HepG2 (cell line): Measurements from ENCODE around the gene TMX4. TPM values are rescaled to one million over a fixed set of nuclear protein-coding genes. Genes with fewer than 3 reads are reported as not detected.

Source experiments
- ATM ChIP-seq: fragments of 450-650 bp; IDR thresholded peaks from 2 replicates; pipeline ENCODE4 v1.7.1; 2017; ENCODE audit warnings: mild to moderate bottlenecking, borderline replicate concordance
- CBX2 ChIP-seq, 2 experiments: fragments of 200-600 bp in 1 of 2; sonication (generic); formaldehyde crosslinking in 1 of 2; IDR thresholded peaks; 2 replicates each; pipeline versions ENCODE4 v1.7.0 to v1.8.1; 2018 to 2022; ENCODE audit warnings: low read depth in 2 of 2, low read length in 1 of 2, mild to moderate bottlenecking in 1 of 2, missing genetic modification reagents in 1 of 2
- FOXA1 ChIP-seq, 2 experiments: fragments of 450-650 bp in 1 of 2; sonication (generic) in 1 of 2; formaldehyde crosslinking in 1 of 2; IDR thresholded peaks; 2 replicates each; pipeline versions ENCODE4 v1.4.0 to v1.6.1; 2016 to 2020; ENCODE audit warnings: missing genetic modification reagents in 1 of 2
- HNRNPL ChIP-seq: fragments of 200-400 bp; formaldehyde crosslinking; IDR thresholded peaks from 2 replicates; pipeline ENCODE4 v1.6.1; 2017; ENCODE audit warnings: mild to moderate bottlenecking, low read depth, low read length
- IKZF1 ChIP-seq: fragments of 450-650 bp; IDR thresholded peaks from 2 replicates; pipeline ENCODE4 v1.7.1; 2016
- KDM5B ChIP-seq: sonication (generic); formaldehyde crosslinking; IDR thresholded peaks from 2 replicates; pipeline ENCODE4 v1.4.0; 2020; ENCODE audit warnings: missing genetic modification reagents, mild to moderate bottlenecking, borderline replicate concordance
- KLF6 ChIP-seq: IDR thresholded peaks from 2 replicates; pipeline ENCODE4 v1.8.0; 2016; ENCODE audit warnings: missing biosample characterization, missing genetic modification reagents
- KMT2A ChIP-seq: sonication (generic); formaldehyde crosslinking; IDR thresholded peaks from 2 replicates; pipeline ENCODE4 v1.4.0; 2020; ENCODE audit warnings: missing genetic modification reagents
- MAZ ChIP-seq, 2 experiments: sonication (generic) in 1 of 2; formaldehyde crosslinking in 1 of 2; IDR thresholded peaks; 2 replicates each; pipeline versions ENCODE4 v1.5.0 to v1.6.1; 2012 to 2020; ENCODE audit warnings: low read depth in 2 of 2, mild to moderate bottlenecking in 2 of 2, borderline replicate concordance in 1 of 2, improper control_type of control experiment in 1 of 2, low read length in 1 of 2, missing genetic modification reagents in 1 of 2, moderate library complexity in 1 of 2
- MEIS2 ChIP-seq: sonication (generic); formaldehyde crosslinking; IDR thresholded peaks from 2 replicates; pipeline ENCODE4 v1.9.0; 2021; ENCODE audit warnings: mild to moderate bottlenecking, missing genetic modification reagents
- NBN ChIP-seq: fragments of 450-650 bp; conservative IDR thresholded peaks from 2 replicates; pipeline ENCODE4 v1.6.1; 2017
- NFIC ChIP-seq: IDR thresholded peaks from 2 replicates; pipeline ENCODE4 v1.6.1; 2012; ENCODE audit warnings: mild to moderate bottlenecking, low read length, inconsistent platforms
- NR1H2 ChIP-seq: sonication (generic); formaldehyde crosslinking; IDR thresholded peaks from 2 replicates; pipeline ENCODE4 v1.8.1; 2022; ENCODE audit warnings: low read depth, missing genetic modification reagents, borderline replicate concordance
- SOX13 ChIP-seq, 3 experiments: fragments of 450-650 bp in 1 of 3; sonication (generic) in 1 of 3; formaldehyde crosslinking in 1 of 3; IDR thresholded peaks in 2 of 3; conservative IDR thresholded peaks in 1 of 3; 2 replicates each; pipeline versions ENCODE4 v1.5.0 to v1.6.1; 2016 to 2020; ENCODE audit warnings: antibody characterized with exemption in 1 of 3, mild to moderate bottlenecking in 1 of 3, missing compliant biosample characterization in 1 of 3, missing genetic modification reagents in 1 of 3, moderate library complexity in 1 of 3
- TP53 ChIP-seq: sonication (generic); formaldehyde crosslinking; conservative IDR thresholded peaks from 2 replicates; pipeline ENCODE4 v1.4.0; 2020; ENCODE audit warnings: missing genetic modification reagents
- U2AF2 ChIP-seq: fragments of 200-400 bp; formaldehyde crosslinking; IDR thresholded peaks from 2 replicates; pipeline ENCODE4 v1.6.1; 2017; ENCODE audit warnings: low read depth, mild to moderate bottlenecking, low read length
- ZNF264 ChIP-seq: sonication (generic); formaldehyde crosslinking; IDR thresholded peaks from 2 replicates; pipeline ENCODE4 v1.4.0; 2020; ENCODE audit warnings: missing genetic modification reagents
- ZNF326 ChIP-seq: sonication (generic); formaldehyde crosslinking; IDR thresholded peaks from 2 replicates; pipeline ENCODE4 v1.4.0; 2020; ENCODE audit warnings: missing genetic modification reagents, borderline replicate concordance
- ZNF367 ChIP-seq: sonication (generic); formaldehyde crosslinking; IDR thresholded peaks from 2 replicates; pipeline ENCODE4 v1.4.0; 2020; ENCODE audit warnings: missing genetic modification reagents, borderline replicate concordance
- ZNF484 ChIP-seq: sonication (generic); formaldehyde crosslinking; IDR thresholded peaks from 2 replicates; pipeline ENCODE4 v1.5.1; 2020; ENCODE audit warnings: mild to moderate bottlenecking, low read depth, missing genetic modification reagents, borderline replicate concordance
- ZNF530 ChIP-seq: sonication (generic); formaldehyde crosslinking; IDR thresholded peaks from 2 replicates; pipeline ENCODE4 v1.5.0; 2020; ENCODE audit warnings: low read depth, mild to moderate bottlenecking, missing genetic modification reagents
- ZNF562 ChIP-seq: sonication (generic); formaldehyde crosslinking; IDR thresholded peaks from 2 replicates; pipeline ENCODE4 v1.8.0; 2022; ENCODE audit warnings: missing genetic modification reagents, borderline replicate concordance
- ZNF660 ChIP-seq: sonication (generic); formaldehyde crosslinking; IDR thresholded peaks from 2 replicates; pipeline ENCODE4 v1.5.1; 2020; ENCODE audit warnings: mild to moderate bottlenecking, low read depth, missing genetic modification reagents, borderline replicate concordance
- ZNF674 ChIP-seq: sonication (generic); formaldehyde crosslinking; IDR thresholded peaks from 2 replicates; pipeline ENCODE4 v1.5.0; 2020; ENCODE audit warnings: low read depth, mild to moderate bottlenecking, missing genetic modification reagents
- ZSCAN30 ChIP-seq: sonication (generic); formaldehyde crosslinking; IDR thresholded peaks from 2 replicates; pipeline ENCODE4 v1.5.0; 2020; ENCODE audit warnings: mild to moderate bottlenecking, missing genetic modification reagents
- polyA plus RNA-seq, 8 experiments: library from polyadenylated mRNA; depleted of rRNA in 3 of 8; stranded (reverse) in 7 of 8; unstranded in 1 of 8; fragments of >200 nt; fragmentation: Illumina TruSeq in 4 of 8; extraction: Trizol in 4 of 8; gene quantifications; 2 replicates each; pipeline versions ENCODE4 v1.2.1 to v1.2.3, GENCODE V29; 2011 to 2016; ENCODE audit warnings: low read depth in 4 of 8, missing spikeins in 1 of 8, mixed read lengths in 1 of 8; ENCODE audit not compliant: insufficient read depth in 1 of 8
- total RNA-seq, 5 experiments: library from RNA; depleted of rRNA; stranded (reverse); fragments of >200 nt; fragmentation: Illumina TruSeq; extraction: Trizol; gene quantifications; 2 replicates each; pipeline ENCODE4 v1.2.3, GENCODE V29; 2016; ENCODE audit warnings: low read depth in 1 of 5
- TF ChIP-seq, protein P1 (sequence below), 2 experiments: IDR thresholded peaks; 2 replicates each; pipeline ENCODE4 v1.6.1; 2011 to 2012; ENCODE audit warnings: low read length in 2 of 2, borderline replicate concordance in 1 of 2, low read depth in 1 of 2, mild to moderate bottlenecking in 1 of 2, moderate library complexity in 1 of 2

The TMX4 gene
- total and polyA plus RNA-seq, 2 of the 13 experiments (the other 11 are each of a cell fraction or from before 2014, with no cell fraction given) = 7.6 to 21.4 TPM

DNA sequence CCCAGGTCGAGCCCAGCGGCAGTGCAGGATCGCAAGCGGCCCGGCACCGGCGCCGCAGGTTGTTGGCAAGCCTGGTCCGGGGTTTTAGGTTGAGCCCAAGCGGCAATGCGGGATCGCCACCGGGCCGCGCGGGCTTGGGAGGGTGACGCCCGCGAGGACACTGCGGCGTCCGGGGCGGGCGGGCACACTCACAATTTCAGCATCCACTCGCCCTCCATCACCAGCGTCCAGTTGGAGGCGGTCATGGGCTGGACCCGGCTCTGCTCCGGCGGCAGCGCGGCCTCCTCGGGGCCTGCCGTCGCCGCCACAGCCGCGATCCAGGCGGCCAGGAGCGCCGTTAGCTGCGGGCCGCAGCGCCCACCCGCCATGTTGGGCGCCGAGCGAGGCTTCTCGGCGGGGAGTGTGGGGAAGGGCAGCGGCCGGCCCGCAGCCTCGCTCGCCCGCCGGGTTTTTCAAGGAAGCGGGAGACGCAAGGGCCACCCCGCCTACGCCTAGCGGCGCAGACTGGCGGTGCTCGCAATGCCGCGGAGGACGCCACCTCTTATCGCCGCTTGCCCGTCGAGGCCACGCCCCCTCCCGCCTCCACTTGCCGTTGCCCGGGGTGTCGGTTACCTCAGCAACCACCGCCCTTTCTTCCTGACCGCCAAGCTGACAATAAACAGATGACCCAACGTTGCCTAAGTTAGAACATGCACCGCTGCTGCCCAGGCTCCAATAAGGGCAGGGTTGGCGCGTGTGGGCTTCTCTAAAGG lies at the start of gene TMX4 (continued):
- TF ChIP-seq CBX2 (IDR thresholded peaks at IDR 0.05; ENCODE audit: low read depth, low read length) = no peak
- TF ChIP-seq CBX2 (CRISPR knock-in tag; IDR thresholded peaks at IDR 0.05; ENCODE audit: low read depth) = no peak; the same call in 1 of the 2 replicates
- TF ChIP-seq ZNF484 = no peak
- peak; percentile 98 for TF ChIP-seq MEIS2 (CRISPR knock-in tag)
- no peak for TF ChIP-seq NBN
- no peak for TF ChIP-seq ZSCAN30 (CRISPR knock-in tag)
- peak; percentile 36; the same call in 1 of the 2 replicates for TF ChIP-seq SOX13 (IDR thresholded peaks at IDR 0.05)
- peak; percentile 72 to 88; a peak in 3 of 4 replicates for TF ChIP-seq SOX13 (CRISPR knock-in tag; conservative IDR thresholded peaks at IDR 0.05 in 1 of 2, IDR thresholded peaks at IDR 0.05 in 1 of 2)
- TF ChIP-seq HNRNPL = no peak
- no peak for TF ChIP-seq IKZF1
- no peak for TF ChIP-seq ZNF326
- TF ChIP-seq KMT2A = peak; percentile 93
- peak; percentile 44; the same call in 1 of the 2 replicates for TF ChIP-seq ZNF674
- no peak for TF ChIP-seq NFIC
- peak; percentile 90 for TF ChIP-seq KLF6 (CRISPR knock-in tag)
- no peak for TF ChIP-seq ZNF530 (CRISPR knock-in tag)
- TF ChIP-seq KDM5B (CRISPR knock-in tag) = peak; percentile 99
- TF ChIP-seq MAZ (IDR thresholded peaks at IDR 0.05; ENCODE audit: borderline replicate concordance, low read depth, low read length) = peak; percentile 60; the same call in 1 of the 2 replicates
- peak; percentile 88 for TF ChIP-seq MAZ (CRISPR knock-in tag; IDR thresholded peaks at IDR 0.05; ENCODE audit: low read depth)
- TF ChIP-seq ZNF264 = peak; percentile 95; the same call in 1 of the 2 replicates
- TF ChIP-seq, protein P1, sequence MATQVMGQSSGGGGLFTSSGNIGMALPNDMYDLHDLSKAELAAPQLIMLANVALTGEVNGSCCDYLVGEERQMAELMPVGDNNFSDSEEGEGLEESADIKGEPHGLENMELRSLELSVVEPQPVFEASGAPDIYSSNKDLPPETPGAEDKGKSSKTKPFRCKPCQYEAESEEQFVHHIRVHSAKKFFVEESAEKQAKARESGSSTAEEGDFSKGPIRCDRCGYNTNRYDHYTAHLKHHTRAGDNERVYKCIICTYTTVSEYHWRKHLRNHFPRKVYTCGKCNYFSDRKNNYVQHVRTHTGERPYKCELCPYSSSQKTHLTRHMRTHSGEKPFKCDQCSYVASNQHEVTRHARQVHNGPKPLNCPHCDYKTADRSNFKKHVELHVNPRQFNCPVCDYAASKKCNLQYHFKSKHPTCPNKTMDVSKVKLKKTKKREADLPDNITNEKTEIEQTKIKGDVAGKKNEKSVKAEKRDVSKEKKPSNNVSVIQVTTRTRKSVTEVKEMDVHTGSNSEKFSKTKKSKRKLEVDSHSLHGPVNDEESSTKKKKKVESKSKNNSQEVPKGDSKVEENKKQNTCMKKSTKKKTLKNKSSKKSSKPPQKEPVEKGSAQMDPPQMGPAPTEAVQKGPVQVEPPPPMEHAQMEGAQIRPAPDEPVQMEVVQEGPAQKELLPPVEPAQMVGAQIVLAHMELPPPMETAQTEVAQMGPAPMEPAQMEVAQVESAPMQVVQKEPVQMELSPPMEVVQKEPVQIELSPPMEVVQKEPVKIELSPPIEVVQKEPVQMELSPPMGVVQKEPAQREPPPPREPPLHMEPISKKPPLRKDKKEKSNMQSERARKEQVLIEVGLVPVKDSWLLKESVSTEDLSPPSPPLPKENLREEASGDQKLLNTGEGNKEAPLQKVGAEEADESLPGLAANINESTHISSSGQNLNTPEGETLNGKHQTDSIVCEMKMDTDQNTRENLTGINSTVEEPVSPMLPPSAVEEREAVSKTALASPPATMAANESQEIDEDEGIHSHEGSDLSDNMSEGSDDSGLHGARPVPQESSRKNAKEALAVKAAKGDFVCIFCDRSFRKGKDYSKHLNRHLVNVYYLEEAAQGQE (IDR thresholded peaks at IDR 0.05; ENCODE audit: borderline replicate concordance in 1 of 2, low read depth in 1 of 2, low read length in 2 of 2) = peak in 1 of 2 experiments; percentile 56; a peak in 1 of 4 replicates
- TF ChIP-seq ZNF660 = no peak
- TF ChIP-seq ZNF562 (CRISPR knock-in tag) = no peak
- peak; percentile 65 for TF ChIP-seq TP53 (CRISPR knock-in tag)
- TF ChIP-seq NR1H2 (CRISPR knock-in tag) = peak; percentile 81; the same call in 1 of the 2 replicates
- peak; percentile 94 for TF ChIP-seq U2AF2
- 0 out of 2 replicates have a peak, but pooled peaks have one; percentile 52 for TF ChIP-seq ZNF367
- no peak for TF ChIP-seq FOXA1 (IDR thresholded peaks at IDR 0.05)
- peak; percentile 69 for TF ChIP-seq FOXA1 (CRISPR knock-in tag; IDR thresholded peaks at IDR 0.05)
- no peak for TF ChIP-seq ATM
